Sigmoid colon (tissue), 4 donors: ENCODE results near the gene CEP85L.

Experiments used
- CTCF ChIP-seq, 4 experiments: fragments of 450-650 bp in 3 of 4; fragments of 200-600 bp in 1 of 4; IDR thresholded peaks; one replicate each; pipeline ENCODE4 v1.5.1; 2016 to 2019; ENCODE audit warnings: antibody characterized with exemption in 4 of 4, mild to moderate bottlenecking in 3 of 4, moderate library complexity in 2 of 4
- EP300 ChIP-seq, 4 donors: sonication (generic); formaldehyde crosslinking; IDR thresholded peaks; one replicate each; pipeline ENCODE4 v1.6.1; 2017; ENCODE audit warnings: antibody characterized with exemption in 4 of 4
- POLR2A ChIP-seq, 2 donors: fragments of 450-650 bp; IDR thresholded peaks; one replicate each; pipeline ENCODE4 v1.6.1; 2016; ENCODE audit warnings: antibody characterized with exemption in 2 of 2, mild to moderate bottlenecking in 2 of 2, moderate library complexity in 2 of 2
- POLR2AphosphoS5 ChIP-seq, 4 donors: sonication (generic); formaldehyde crosslinking; IDR thresholded peaks; one replicate each; pipeline ENCODE4 v1.6.1; 2017; ENCODE audit warnings: antibody characterized with exemption in 4 of 4

GRCh38 chr6:118554698-118555097 is 96.7 kb downstream of the CEP85L start:
- no peak for TF ChIP-seq CTCF (IDR thresholded peaks at IDR 0.05)
- TF ChIP-seq POLR2AphosphoS5 (IDR thresholded peaks at IDR 0.05), result no peak
- TF ChIP-seq POLR2A (IDR thresholded peaks at IDR 0.05), result no peak
- TF ChIP-seq EP300 (IDR thresholded peaks at IDR 0.05), result no peak
